ENCODE results near the gene PLD3.

DNA sequence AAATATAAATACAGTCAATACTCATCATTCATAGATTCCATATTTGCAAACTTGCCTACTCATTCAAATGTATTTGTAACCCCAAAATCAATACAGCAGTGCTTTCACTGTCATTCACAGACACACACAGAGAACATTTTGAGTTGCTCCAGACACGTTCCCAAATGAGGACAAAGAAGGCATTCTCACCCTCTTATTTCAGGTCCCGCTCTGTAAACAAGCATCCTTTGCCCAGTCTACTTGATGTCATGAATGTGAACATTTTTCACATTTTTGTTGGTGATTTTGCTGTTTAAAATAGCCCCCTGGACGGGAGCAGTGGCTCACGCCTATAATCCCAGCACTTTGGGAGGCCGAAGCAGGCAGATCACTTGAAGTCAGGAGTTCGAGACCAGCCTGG is 15.8 kb upstream of the PLD3 start:
- TF ChIP-seq CTCF (IDR thresholded peaks at IDR 0.05 in 8 of 11, conservative IDR thresholded peaks at IDR 0.05 in 3 of 11) (no peak), POLR2A (IDR thresholded peaks at IDR 0.05) (no peak), POLR2AphosphoS5 (IDR thresholded peaks at IDR 0.05) (no peak)

Data from spleen (tissue), 7 donors.